A549 (cell line): ENCODE measurements around the gene ARHGEF26. TPM values are rescaled to one million over a fixed set of nuclear protein-coding genes. Genes with fewer than 3 reads are reported as not detected.
A peak's percentile ranks its signal among the peaks of the same experiment; 100 is the strongest.

ENCODE experiments used
- ATAC-seq, 2 experiments: fragments of 200-7000 bp in 1 of 2; fragments of >200 bp in 1 of 2; cut with Nextera tagmentation in 1 of 2; cut with Tn5 transposase in 1 of 2; 3 replicates each; pipeline versions ENCODE4 v1.8.0 to v1.9.1; 2018 to 2020; ENCODE audit warnings: mild to moderate bottlenecking in 1 of 2, moderate library complexity in 1 of 2
- CTCF ChIA-PET: fragments of 300-600 bp; sonication (Branson Sonifier 250); formaldehyde crosslinking; extraction: SDS; loops from one replicate; lab custom pipeline; 2021; ENCODE audit warnings: antibody characterized with exemption, inconsistent platforms; lab: Yijun Ruan, JAX
- POLR2A ChIA-PET: fragments of 350-600 bp; formaldehyde crosslinking; extraction: SDS; loops from one replicate; lab custom pipeline; 2021; ENCODE audit warnings: antibody characterized with exemption, inconsistent platforms; lab: Yijun Ruan, JAX
- DNase-seq, 2 experiments: peaks; one replicate each; pipeline versions ENCODE4 v3.0.0 to v3.0.0-alpha.2; 2011 to 2016; ENCODE audit warnings: low read depth in 1 of 2, low spot score in 1 of 2
- FAIRE-seq: peaks from 2 replicates; lab custom pipeline; 2011; peaks lifted over from hg19 to GRCh38; lab: Jason Lieb, UNC
- H3K27ac ChIP-seq, 2 experiments: fragments of >200 bp; sonication (Bioruptor Twin); formaldehyde crosslinking; 3 replicates each; pipeline ENCODE4 v1.5.1; 2016 to 2017
- H3K4me1 ChIP-seq: fragments of >200 bp; sonication (Bioruptor Twin); formaldehyde crosslinking; 3 replicates; pipeline ENCODE4 v1.6.1; 2016
- H3K4me2 ChIP-seq: fragments of >200 bp; sonication (Bioruptor Twin); formaldehyde crosslinking; 3 replicates; pipeline ENCODE4 v1.6.1; 2016
- H3K4me3 ChIP-seq: fragments of >200 bp; sonication (Bioruptor Twin); formaldehyde crosslinking; 3 replicates; pipeline ENCODE4 v1.5.1; 2016
- H3K9me3 ChIP-seq: fragments of >200 bp; sonication (Bioruptor Twin); formaldehyde crosslinking; 3 replicates; pipeline ENCODE4 v1.6.1; 2016
- CEBPB ChIP-seq, 2 experiments: fragments of >200 bp in 1 of 2; sonication (Bioruptor Twin) in 1 of 2; formaldehyde crosslinking in 1 of 2; IDR thresholded peaks; 2 replicates each; pipeline ENCODE4 v1.6.1; 2012 to 2016
- FOSB ChIP-seq: fragments of 250-450 bp; sonication (Bioruptor Pico); IDR thresholded peaks from 2 replicates; pipeline ENCODE4 v1.5.0; 2020; ENCODE audit warnings: mild to moderate bottlenecking, moderate library complexity
- FOXS1 ChIP-seq: fragments of 250-450 bp; sonication (Bioruptor Pico); IDR thresholded peaks from 2 replicates; pipeline ENCODE4 v1.5.0; 2020; ENCODE audit warnings: mild to moderate bottlenecking, moderate library complexity
- HMGXB4 ChIP-seq: fragments of 250-450 bp; sonication (Bioruptor Pico); IDR thresholded peaks from 2 replicates; pipeline ENCODE4 v1.5.0; 2021; ENCODE audit warnings: mild to moderate bottlenecking, moderate library complexity, borderline replicate concordance
- HOXB5 ChIP-seq: fragments of 250-450 bp; sonication (Bioruptor Pico); IDR thresholded peaks from 2 replicates; pipeline ENCODE4 v1.5.0; 2020; ENCODE audit warnings: mild to moderate bottlenecking, moderate library complexity
- MYC ChIP-seq: IDR thresholded peaks from 2 replicates; pipeline ENCODE4 v1.6.1; 2012; ENCODE audit warnings: mild to moderate bottlenecking, inconsistent platforms, low read length, improper control_type of control experiment, borderline replicate concordance
- NFE2L2 ChIP-seq: fragments of 150-350 bp; conservative IDR thresholded peaks from 2 replicates; pipeline ENCODE4 v1.6.1; 2014; ENCODE audit warnings: low read length
- NR3C1 ChIP-seq: fragments of >200 bp; sonication (Bioruptor Twin); formaldehyde crosslinking; IDR thresholded peaks from 3 replicates; pipeline ENCODE4 v1.6.1; 2017
- PHF8 ChIP-seq: fragments of 200-600 bp; sonication (generic); IDR thresholded peaks from 2 replicates; pipeline ENCODE4 v1.6.1; 2016; ENCODE audit warnings: low read depth, mild to moderate bottlenecking, antibody characterized with exemption, moderate library complexity, borderline replicate concordance
- RAD21 ChIP-seq, 2 experiments: fragments of >200 bp in 1 of 2; sonication (Bioruptor Twin) in 1 of 2; formaldehyde crosslinking in 1 of 2; IDR thresholded peaks in 1 of 2; conservative IDR thresholded peaks in 1 of 2; 2 replicates in 1 of 2; 3 replicates in 1 of 2; pipeline ENCODE4 v1.6.1; 2012 to 2018; ENCODE audit warnings: inconsistent platforms in 1 of 2
- SMC3 ChIP-seq: fragments of >200 bp; sonication (Bioruptor Twin); formaldehyde crosslinking; IDR thresholded peaks from 3 replicates; pipeline ENCODE4 v1.6.1; 2018; ENCODE audit warnings: inconsistent platforms
- SREBF2 ChIP-seq: fragments of 450-650 bp; IDR thresholded peaks from 2 replicates; pipeline ENCODE4 v1.6.1; 2014; ENCODE audit warnings: mild to moderate bottlenecking, moderate library complexity
- WGBS: methylation state at CpG from one replicate; pipeline ENCODE4 v1.1.6; 2017; ENCODE audit errors: missing lambda C conversion rate; 5-methylcytosine and 5-hydroxymethylcytosine counted together
- polyA plus RNA-seq, 4 experiments: library from polyadenylated mRNA; depleted of rRNA in 3 of 4; stranded (reverse); fragments of >200 nt; fragmentation: RNase III in 1 of 4; extraction: RNeasy Plus Mini Kit Qiagen cat#74134 plus additional on column Dnase treatment in 1 of 4; gene quantifications; 2 replicates in 3 of 4; 3 replicates in 1 of 4; pipeline ENCODE4 v1.2.3, GENCODE V29; 2011 to 2017
- TF ChIP-seq, protein P1 (sequence below): fragments of 450-650 bp; IDR thresholded peaks from 2 replicates; pipeline ENCODE4 v1.6.1; 2014; ENCODE audit warnings: antibody characterized with exemption
- TF ChIP-seq, protein P2 (sequence below): fragments of >200 bp; sonication (Bioruptor Twin); formaldehyde crosslinking; IDR thresholded peaks from 3 replicates; pipeline ENCODE4 v1.6.1; 2016
- TF ChIP-seq, protein P3 (sequence below): fragments of >200 bp; sonication (Bioruptor Twin); formaldehyde crosslinking; IDR thresholded peaks from 3 replicates; pipeline ENCODE4 v1.5.1; 2016
- TF ChIP-seq, protein P4 (sequence below): fragments of 250-450 bp; sonication (Bioruptor Pico); IDR thresholded peaks from 2 replicates; pipeline ENCODE4 v1.5.0; 2020; ENCODE audit warnings: low read depth, mild to moderate bottlenecking, moderate library complexity

Gene ARHGEF26
- polyA plus RNA-seq, 2 of the 4 experiments (the other 2 are of a cell fraction): 2.9 to 5.8 TPM

GRCh38 chr3:154251610-154252009, 130.4 kb downstream of the ARHGEF26 start:
- 96% methylated on average over 3 of the region's 3 CpGs for WGBS
- H3K4me2 ChIP-seq: no peak overlapping the region
- H3K4me1 ChIP-seq: no peaks in the 10 kb centered on the region
- H3K27ac ChIP-seq: no peak overlapping the region
- no peak for ATAC-seq
- no peaks in the 10 kb centered on the region for H3K9me3 ChIP-seq
- H3K4me3 ChIP-seq: no peak overlapping the region
- POLR2A ChIA-PET: no interaction called here
- no peak for FAIRE-seq
- no peak for TF ChIP-seq FOXS1 (CRISPR knock-in tag)
- TF ChIP-seq HOXB5 (CRISPR knock-in tag): no peak
- no peak for TF ChIP-seq HMGXB4 (CRISPR knock-in tag)
- TF ChIP-seq PHF8: no peak
- TF ChIP-seq FOSB: no peak
- no peak for TF ChIP-seq MYC
- DNase-seq: no peak
- CTCF ChIA-PET: interaction anchor here (1.2 to 2.3 kb wide), 4 partner anchors 8 to 164 kb away, joined by 3 to 7 read pairs (median 5); no protein-coding TSS in a partner anchor

DNA sequence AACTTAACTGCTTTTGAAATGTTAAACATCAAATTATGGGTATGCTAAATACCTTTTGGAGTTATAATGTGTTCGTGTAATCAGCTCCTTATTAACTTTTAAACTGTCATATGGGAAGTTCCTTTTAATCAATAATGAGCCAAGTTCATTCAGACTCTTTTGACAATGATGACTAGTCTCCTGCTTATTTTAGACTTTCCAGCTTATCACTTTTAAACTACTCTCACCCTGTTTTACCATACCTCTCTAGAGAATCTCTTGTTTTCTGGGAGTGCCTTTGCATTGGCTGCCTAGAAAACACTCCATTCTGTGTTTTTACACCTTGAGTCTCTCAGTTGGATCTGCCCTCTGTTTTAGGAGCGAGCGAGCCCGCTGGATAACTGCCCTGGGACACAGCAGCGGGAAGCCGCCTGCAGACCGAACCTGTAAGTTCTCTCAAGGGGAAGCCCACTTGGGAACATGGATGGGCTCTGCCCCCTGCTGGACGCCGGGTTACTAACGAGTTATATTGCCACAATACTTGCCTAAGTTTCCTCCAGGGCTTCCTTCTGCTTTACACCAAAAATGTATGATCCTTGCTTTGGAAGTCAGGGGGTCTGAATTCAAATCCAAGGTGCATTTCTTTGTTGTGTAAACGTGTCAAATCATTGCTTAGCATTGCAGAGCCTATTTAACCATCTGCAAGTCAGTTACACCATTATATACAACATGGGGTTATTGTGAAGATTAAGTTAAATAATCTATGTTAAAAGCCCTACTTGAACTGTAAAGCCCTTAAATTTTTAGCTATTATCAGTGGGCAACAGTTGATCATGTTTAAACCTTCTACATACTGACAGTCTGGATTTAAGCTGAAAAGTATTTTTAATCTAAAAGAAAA, 131.8 kb downstream of the ARHGEF26 start:
- H3K4me1 ChIP-seq: no peaks in the 10 kb centered on the region
- TF ChIP-seq NFE2L2 (no peak), NR3C1 (no peak), SMC3 (peak; percentile 91), CEBPB (IDR thresholded peaks at IDR 0.05) (0 out of 4 replicates have a peak, but pooled peaks of 1 of the 2 experiments have one; percentile 9), RAD21 (conservative IDR thresholded peaks at IDR 0.05 in 1 of 2, IDR thresholded peaks at IDR 0.05 in 1 of 2) (peak; percentile 92), SREBF2 (no peak)
- TF ChIP-seq, protein P1, sequence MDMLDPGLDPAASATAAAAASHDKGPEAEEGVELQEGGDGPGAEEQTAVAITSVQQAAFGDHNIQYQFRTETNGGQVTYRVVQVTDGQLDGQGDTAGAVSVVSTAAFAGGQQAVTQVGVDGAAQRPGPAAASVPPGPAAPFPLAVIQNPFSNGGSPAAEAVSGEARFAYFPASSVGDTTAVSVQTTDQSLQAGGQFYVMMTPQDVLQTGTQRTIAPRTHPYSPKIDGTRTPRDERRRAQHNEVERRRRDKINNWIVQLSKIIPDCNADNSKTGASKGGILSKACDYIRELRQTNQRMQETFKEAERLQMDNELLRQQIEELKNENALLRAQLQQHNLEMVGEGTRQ: no peak
- TF ChIP-seq, protein P2, sequence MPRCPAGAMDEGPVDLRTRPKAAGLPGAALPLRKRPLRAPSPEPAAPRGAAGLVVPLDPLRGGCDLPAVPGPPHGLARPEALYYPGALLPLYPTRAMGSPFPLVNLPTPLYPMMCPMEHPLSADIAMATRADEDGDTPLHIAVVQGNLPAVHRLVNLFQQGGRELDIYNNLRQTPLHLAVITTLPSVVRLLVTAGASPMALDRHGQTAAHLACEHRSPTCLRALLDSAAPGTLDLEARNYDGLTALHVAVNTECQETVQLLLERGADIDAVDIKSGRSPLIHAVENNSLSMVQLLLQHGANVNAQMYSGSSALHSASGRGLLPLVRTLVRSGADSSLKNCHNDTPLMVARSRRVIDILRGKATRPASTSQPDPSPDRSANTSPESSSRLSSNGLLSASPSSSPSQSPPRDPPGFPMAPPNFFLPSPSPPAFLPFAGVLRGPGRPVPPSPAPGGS: no peak
- TF ChIP-seq, protein P3, sequence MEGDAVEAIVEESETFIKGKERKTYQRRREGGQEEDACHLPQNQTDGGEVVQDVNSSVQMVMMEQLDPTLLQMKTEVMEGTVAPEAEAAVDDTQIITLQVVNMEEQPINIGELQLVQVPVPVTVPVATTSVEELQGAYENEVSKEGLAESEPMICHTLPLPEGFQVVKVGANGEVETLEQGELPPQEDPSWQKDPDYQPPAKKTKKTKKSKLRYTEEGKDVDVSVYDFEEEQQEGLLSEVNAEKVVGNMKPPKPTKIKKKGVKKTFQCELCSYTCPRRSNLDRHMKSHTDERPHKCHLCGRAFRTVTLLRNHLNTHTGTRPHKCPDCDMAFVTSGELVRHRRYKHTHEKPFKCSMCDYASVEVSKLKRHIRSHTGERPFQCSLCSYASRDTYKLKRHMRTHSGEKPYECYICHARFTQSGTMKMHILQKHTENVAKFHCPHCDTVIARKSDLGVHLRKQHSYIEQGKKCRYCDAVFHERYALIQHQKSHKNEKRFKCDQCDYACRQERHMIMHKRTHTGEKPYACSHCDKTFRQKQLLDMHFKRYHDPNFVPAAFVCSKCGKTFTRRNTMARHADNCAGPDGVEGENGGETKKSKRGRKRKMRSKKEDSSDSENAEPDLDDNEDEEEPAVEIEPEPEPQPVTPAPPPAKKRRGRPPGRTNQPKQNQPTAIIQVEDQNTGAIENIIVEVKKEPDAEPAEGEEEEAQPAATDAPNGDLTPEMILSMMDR: peak; percentile 95
- TF ChIP-seq, protein P4, sequence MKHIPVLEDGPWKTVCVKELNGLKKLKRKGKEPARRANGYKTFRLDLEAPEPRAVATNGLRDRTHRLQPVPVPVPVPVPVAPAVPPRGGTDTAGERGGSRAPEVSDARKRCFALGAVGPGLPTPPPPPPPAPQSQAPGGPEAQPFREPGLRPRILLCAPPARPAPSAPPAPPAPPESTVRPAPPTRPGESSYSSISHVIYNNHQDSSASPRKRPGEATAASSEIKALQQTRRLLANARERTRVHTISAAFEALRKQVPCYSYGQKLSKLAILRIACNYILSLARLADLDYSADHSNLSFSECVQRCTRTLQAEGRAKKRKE (CRISPR knock-in tag): no peak
- TF ChIP-seq, all 56 proteins: peak for 4
- Histone ChIP-seq H3K4me2 (peak overlapping the region; percentile 33), H3K27ac (no peak overlapping the region), H3K4me3 (no peak overlapping the region), H3K9me3 (no peaks in the 10 kb centered on the region)
- CTCF ChIA-PET: interaction anchor here (0.6 to 3.0 kb wide), 43 partner anchors 9 to 1654 kb away, joined by 3 to 19 read pairs (median 4); partner anchors contain the start of gene ARHGEF26
- FAIRE-seq (peak; percentile 70), DNase-seq (peak; percentile 80 to 89), ATAC-seq (peak; percentile 98 to 99)
- WGBS: 10% methylated on average over 11 of the region's 11 CpGs
- POLR2A ChIA-PET: no interaction called here
